ENCODE results near the gene YWHAH. TPM values are rescaled to one million over a fixed set of nuclear protein-coding genes. Genes with fewer than 3 reads are reported as not detected.

The YWHAH gene
- total and polyA plus RNA-seq, 2 of the 8 experiments (the other 6 are each of a cell fraction or from before 2014, with no cell fraction given), result 146 to 247 TPM

DNA sequence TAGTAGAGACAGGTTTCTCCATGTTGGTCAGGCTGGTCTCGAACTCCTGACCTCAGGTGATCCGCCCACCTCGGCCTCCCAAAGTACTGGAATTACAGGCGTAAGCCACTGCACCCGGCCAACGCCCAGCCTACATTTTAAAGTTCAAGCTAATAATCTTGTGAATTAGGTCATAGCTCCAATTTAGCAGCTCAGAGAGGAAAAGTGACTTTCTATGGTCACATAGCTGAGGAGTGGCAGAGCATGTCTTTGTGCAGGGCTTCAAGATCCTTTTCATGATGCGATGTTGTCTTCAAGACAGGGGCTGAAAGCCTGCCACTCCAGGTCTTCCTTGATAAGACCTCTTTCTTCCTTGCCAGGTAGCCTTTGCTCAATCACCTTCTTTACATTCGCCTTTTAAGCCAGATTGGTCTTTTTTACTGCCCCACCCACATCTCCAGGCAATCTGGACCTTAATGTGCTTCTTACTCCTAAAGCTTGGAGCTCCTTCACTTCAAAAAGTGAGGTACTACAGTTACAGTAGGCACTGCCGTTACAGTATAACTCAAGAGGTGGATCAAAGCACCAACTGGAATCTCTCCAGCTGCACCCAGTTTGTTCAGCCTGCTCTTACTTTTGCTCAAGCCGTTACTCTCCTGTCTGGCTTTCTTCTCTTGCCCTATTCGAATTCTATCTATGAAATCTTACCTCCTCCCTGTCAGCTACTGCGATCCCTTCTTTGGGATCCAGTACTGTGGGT, 18.2 kb downstream of the YWHAH start:
- peaks cover 0 to 6% (median 1%) of the 10 kb centered on the region in 4 experiments; a peak in 3 of 7 replicates for H3K4me1 ChIP-seq (replicated peaks in 1 of 4; ENCODE audit: control insufficient read depth in 3 of 4, insufficient read depth in 4 of 4, low read length in 3 of 4)
- no peak overlapping the region for H3K4me3 ChIP-seq (ENCODE audit: extremely low read depth in 1 of 4, insufficient read depth in 2 of 4, low read depth in 3 of 4, low read length in 4 of 4)
- no peak overlapping the region for H3K14ac ChIP-seq (ENCODE audit: insufficient read length)
- H2BK20ac ChIP-seq (ENCODE audit: low read length), result no peak overlapping the region
- no peak overlapping the region for H2BK5ac ChIP-seq (ENCODE audit: low read depth, low read length)
- no peaks in the 10 kb centered on the region for H3K79me2 ChIP-seq (ENCODE audit: control insufficient read depth in 1 of 2, insufficient read depth in 2 of 2, low read length in 2 of 2)
- peaks cover 0 to 7% (median 2%) of the 10 kb centered on the region in 4 experiments; a peak in 5 of 8 replicates for H3K36me3 ChIP-seq (ENCODE audit: control insufficient read depth in 2 of 4, insufficient read depth in 4 of 4, low read length in 3 of 4)
- no peaks in the 10 kb centered on the region for H3K27me3 ChIP-seq (replicated peaks in 1 of 4; ENCODE audit: control insufficient read depth in 3 of 4, extremely low read depth in 1 of 4, insufficient read depth in 3 of 4, low read length in 3 of 4)
- 89% methylated on average over 12 of the region's 12 CpGs; no CpG with 5 or more reads in 1 of the 2 experiments for WGBS, 2 experiments (ENCODE audit: extremely low coverage in 1 of 2, insufficient coverage in 1 of 2, insufficient read length in 1 of 2, insufficient replicate concordance in 2 of 2, low coverage in 1 of 2, low lambda C conversion rate in 2 of 2, missing lambda C conversion rate in 1 of 2)
- H4K8ac ChIP-seq (ENCODE audit: extremely low read depth, insufficient read depth, low read length), result no peak overlapping the region
- FAIRE-seq (no peak), DNase-seq (ENCODE audit: low read depth in 1 of 2, low spot score in 2 of 2) (no peak)
- no peak overlapping the region for H3K9ac ChIP-seq (replicated peaks in 1 of 4; ENCODE audit: extremely low read depth in 1 of 4, low read depth in 3 of 4, low read length in 3 of 4)
- no peak overlapping the region for H4K5ac ChIP-seq (ENCODE audit: insufficient read length, low read depth, low read length)
- H3K23me2 ChIP-seq (ENCODE audit: low read depth, low read length), result no peaks in the 10 kb centered on the region
- H3K56ac ChIP-seq (replicated peaks; ENCODE audit: insufficient read length, low read depth, low read length), result no peak overlapping the region
- H3K23ac ChIP-seq (ENCODE audit: insufficient read length), result no peak overlapping the region
- CTCF ChIA-PET (ENCODE audit: partially characterized antibody), result interaction anchor here (0.9 to 3.3 kb wide), 8 partner anchors 12 to 328 kb away, joined by 3 to 17 read pairs (median 4); no protein-coding TSS in a partner anchor
- H3K4ac ChIP-seq (replicated peaks; ENCODE audit: insufficient read length, low read depth, low read length), result no peak overlapping the region
- H3K79me1 ChIP-seq (ENCODE audit: low read depth, low read length), result no peaks in the 10 kb centered on the region
- H4K20me1 ChIP-seq (replicated peaks in 1 of 2; ENCODE audit: control insufficient read depth in 1 of 2, insufficient read depth in 2 of 2, low read length in 2 of 2), result no peaks in the 10 kb centered on the region
- peak overlapping the region; percentile 72; the same call in 1 of the 2 replicates for H2BK15ac ChIP-seq (ENCODE audit: low read length)
- H4K91ac ChIP-seq (replicated peaks; ENCODE audit: insufficient read length, low read length), result no peak overlapping the region
- H3K9me3 ChIP-seq (ENCODE audit: insufficient read depth in 2 of 2, low read depth in 1 of 2, low read length in 1 of 2), result no peaks in the 10 kb centered on the region
- H2BK12ac ChIP-seq (ENCODE audit: low read depth, low read length), result 0 out of 2 replicates have a peak overlapping the region, but pooled peaks have one; percentile 60
- POLR2A ChIA-PET (ENCODE audit: partially characterized antibody), result interaction anchor here (1.1 to 1.4 kb wide), 2 partner anchors 9 to 14 kb away, joined by 4 to 5 read pairs; no protein-coding TSS in a partner anchor
- H3K4me2 ChIP-seq (ENCODE audit: insufficient read depth in 1 of 2, low read depth in 2 of 2, low read length in 2 of 2), result no peak overlapping the region
- H2BK120ac ChIP-seq (replicated peaks; ENCODE audit: low read depth, low read length), result no peak overlapping the region
- no peak overlapping the region for H3K18ac ChIP-seq (ENCODE audit: extremely low read depth, low read length)
- no peak overlapping the region for H3K27ac ChIP-seq (ENCODE audit: low read depth, low read length)
- H2AFZ ChIP-seq (ENCODE audit: low read length), result no peak overlapping the region
- no peak overlapping the region for H2AK5ac ChIP-seq (ENCODE audit: low read depth, low read length)
- TF ChIP-seq KDM1A (IDR thresholded peaks at IDR 0.05; ENCODE audit: borderline replicate concordance, low read length) (no peak), GABPA (IDR thresholded peaks at IDR 0.05; ENCODE audit: borderline replicate concordance, insufficient read depth, low read length) (no peak), SP1 (IDR thresholded peaks at IDR 0.05; ENCODE audit: low read depth, low read length) (no peak), CHD1 (IDR thresholded peaks at IDR 0.05; ENCODE audit: low read depth, low read length) (no peak), TBP (IDR thresholded peaks at IDR 0.05; ENCODE audit: low read depth, low read length) (no peak), KDM5A (IDR thresholded peaks at IDR 0.05; ENCODE audit: low read length) (no peak), ZNF274 (IDR thresholded peaks at IDR 0.05; ENCODE audit: borderline replicate concordance, extremely low read depth, low read length) (no peak), JUND (IDR thresholded peaks at IDR 0.05; ENCODE audit: low read length) (no peak), SAP30 (IDR thresholded peaks at IDR 0.05; ENCODE audit: insufficient read depth, insufficient replicate concordance, low read length) (no peak), RNF2 (IDR thresholded peaks at IDR 0.05; ENCODE audit: borderline replicate concordance, low read depth, low read length, missing control alignments, poor library complexity, severe bottlenecking) (no peak), ASH2L (IDR thresholded peaks at IDR 0.05; ENCODE audit: low read length) (no peak), RXRA (IDR thresholded peaks at IDR 0.05; ENCODE audit: insufficient read depth, low read depth, low read length) (no peak)

Data from H1 (cell line).